ENCODE data around the gene DLG3. TPM values are rescaled to one million over a fixed set of nuclear protein-coding genes. Genes with fewer than 3 reads are reported as not detected.
A peak's percentile ranks its signal among the peaks of the same experiment; 100 is the strongest.

The DLG3 gene
- total RNA-seq, 5 donors from 2014 or later (not counting 1 experiment from before 2014, with no cell fraction given): 6.2 to 14.1 (median 10.3) TPM

GRCh38 chrX:70444946-70445656 is 466 bp downstream of the DLG3 start:
- Histone ChIP-seq H3K9me3 (no peaks in the 10 kb centered on the region), H3K27ac (ENCODE audit: low read length) (no peak overlapping the region), H3K36me3 (ENCODE audit: control insufficient read depth in 2 of 2, extremely low read depth in 1 of 2, insufficient read depth in 1 of 2, low read length in 1 of 2) (no peaks in the 10 kb centered on the region), H3K4me3 (ENCODE audit: control insufficient read depth in 1 of 2, extremely low read depth in 1 of 2, low read length in 1 of 2) (peak overlapping the region; percentile 17 to 32), H3K4me1 (ENCODE audit: control insufficient read depth in 1 of 2, extremely low read depth in 1 of 2, insufficient read depth in 2 of 2, low read length in 2 of 2) (peaks cover 0 to 12% of the 10 kb centered on the region in 2 experiments), H3K27me3 (replicated peaks in 1 of 2; ENCODE audit: control insufficient read depth in 2 of 2, extremely low read depth in 1 of 2, insufficient read depth in 2 of 2, low read length in 1 of 2) (peaks cover 6 to 25% of the 10 kb centered on the region in 2 experiments)
- POLR2A ChIA-PET: interaction anchor here in 1 of 2 donors (1.0 kb wide), 1 partner anchor 10 kb away, joined by 4 read pairs; no protein-coding TSS in a partner anchor
- WGBS (ENCODE audit: insufficient coverage): 9% methylated on average over 22 of the region's 61 CpGs
- H3K27ac Mint-ChIP-seq: no peak overlapping the region
- H3K4me1 Mint-ChIP-seq: peaks cover 0 to 4% (median 0%) of the 10 kb centered on the region in 3 donors
- no peaks in the 10 kb centered on the region for H3K9me3 Mint-ChIP-seq
- peaks cover 35% of the 10 kb centered on the region in 2 donors for H3K27me3 Mint-ChIP-seq
- H3K4me3 Mint-ChIP-seq: peak overlapping the region; percentile 40 to 65 (median 64)
- DNase-seq: no peak
- CTCF ChIA-PET: interaction anchor here in 1 of 2 donors (0.6 kb wide), 2 partner anchors 277 to 315 kb away, joined by 3 read pairs; no protein-coding TSS in a partner anchor
- no peaks in the 10 kb centered on the region for H3K36me3 Mint-ChIP-seq
- ATAC-seq (replicated peaks in 1 of 4): peak; percentile 50 to 58 (median 56)

GRCh38 chrX:70445951-70446350 is 1.3 kb downstream of the DLG3 start:
- Histone ChIP-seq H3K36me3 (ENCODE audit: control insufficient read depth in 2 of 2, extremely low read depth in 1 of 2, insufficient read depth in 1 of 2, low read length in 1 of 2) (no peaks in the 10 kb centered on the region), H3K4me1 (ENCODE audit: control insufficient read depth in 1 of 2, extremely low read depth in 1 of 2, insufficient read depth in 2 of 2, low read length in 2 of 2) (peaks cover 0 to 12% of the 10 kb centered on the region in 2 experiments), H3K9me3 (no peaks in the 10 kb centered on the region), H3K27me3 (replicated peaks in 1 of 2; ENCODE audit: control insufficient read depth in 2 of 2, extremely low read depth in 1 of 2, insufficient read depth in 2 of 2, low read length in 1 of 2) (peaks cover 6 to 25% of the 10 kb centered on the region in 2 experiments), H3K4me3 (ENCODE audit: control insufficient read depth in 1 of 2, extremely low read depth in 1 of 2, low read length in 1 of 2) (no peak overlapping the region), H3K27ac (ENCODE audit: low read length) (no peak overlapping the region)
- Mint-ChIP-seq H3K4me3 (peak overlapping the region in 1 of 3 donors; percentile 13), H3K9me3 (no peaks in the 10 kb centered on the region), H3K4me1 (peaks cover 0 to 4% (median 0%) of the 10 kb centered on the region in 3 donors), H3K27me3 (peaks cover 29 to 31% of the 10 kb centered on the region in 2 donors), H3K27ac (no peak overlapping the region), H3K36me3 (no peaks in the 10 kb centered on the region)
- no peak for ATAC-seq (replicated peaks in 1 of 4)
- no peak for DNase-seq
- WGBS (ENCODE audit: insufficient coverage): 88% methylated on average over 5 of the region's 9 CpGs
- POLR2A ChIA-PET: no interaction called here
- CTCF ChIA-PET: interaction anchor here in 1 of 2 donors (0.7 kb wide), 1 partner anchor 296 kb away, joined by 4 read pairs; no protein-coding TSS in a partner anchor

- Histone ChIP-seq H3K27ac (ENCODE audit: low read length) (no peak overlapping the region), H3K36me3 (ENCODE audit: control insufficient read depth in 2 of 2, extremely low read depth in 1 of 2, insufficient read depth in 1 of 2, low read length in 1 of 2) (no peaks in the 10 kb centered on the region), H3K27me3 (replicated peaks in 1 of 2; ENCODE audit: control insufficient read depth in 2 of 2, extremely low read depth in 1 of 2, insufficient read depth in 2 of 2, low read length in 1 of 2) (peaks cover 6 to 25% of the 10 kb centered on the region in 2 experiments), H3K4me1 (ENCODE audit: control insufficient read depth in 1 of 2, extremely low read depth in 1 of 2, insufficient read depth in 2 of 2, low read length in 2 of 2) (peaks cover 0 to 15% of the 10 kb centered on the region in 2 experiments), H3K9me3 (no peaks in the 10 kb centered on the region), H3K4me3 (ENCODE audit: control insufficient read depth in 1 of 2, extremely low read depth in 1 of 2, low read length in 1 of 2) (no peak overlapping the region)
- H3K27ac Mint-ChIP-seq: no peak overlapping the region
- no peak for ATAC-seq (replicated peaks in 1 of 4)
- WGBS (ENCODE audit: insufficient coverage): 100% methylated on average over 3 of the region's 16 CpGs
- H3K4me1 Mint-ChIP-seq: peaks cover 0 to 4% (median 2%) of the 10 kb centered on the region in 3 donors
- ChIA-PET CTCF (interaction anchor here in 1 of 2 donors (0.5 to 0.8 kb wide), 3 partner anchors 12 to 297 kb away, joined by 3 to 14 read pairs (median 4); no protein-coding TSS in a partner anchor), POLR2A (no interaction called here)
- H3K9me3 Mint-ChIP-seq: no peaks in the 10 kb centered on the region
- H3K36me3 Mint-ChIP-seq: no peaks in the 10 kb centered on the region
- H3K4me3 Mint-ChIP-seq: no peak overlapping the region
- DNase-seq: no peak
- peaks cover 24 to 25% of the 10 kb centered on the region in 2 donors for H3K27me3 Mint-ChIP-seq
These were observed 2.0 kb downstream of the DLG3 start for GRCh38 chrX:70446380-70447350.

GRCh38 chrX:70449457-70449966 is 4.9 kb downstream of the DLG3 start:
- Mint-ChIP-seq H3K9me3 (no peaks in the 10 kb centered on the region), H3K4me1 (peaks cover 23 to 26% (median 25%) of the 10 kb centered on the region in 3 donors)

GRCh38 chrX:70452143-70452733 is 7.6 kb downstream of the DLG3 start:
- Histone ChIP-seq H3K36me3 (ENCODE audit: control insufficient read depth in 2 of 2, extremely low read depth in 1 of 2, insufficient read depth in 1 of 2, low read length in 1 of 2) (no peaks in the 10 kb centered on the region), H3K27me3 (replicated peaks in 1 of 2; ENCODE audit: control insufficient read depth in 2 of 2, extremely low read depth in 1 of 2, insufficient read depth in 2 of 2, low read length in 1 of 2) (peaks cover 0 to 2% of the 10 kb centered on the region in 2 experiments), H3K9me3 (no peaks in the 10 kb centered on the region), H3K4me1 (ENCODE audit: control insufficient read depth in 1 of 2, extremely low read depth in 1 of 2, insufficient read depth in 2 of 2, low read length in 2 of 2) (peaks cover 7 to 47% of the 10 kb centered on the region in 2 experiments), H3K4me3 (ENCODE audit: control insufficient read depth in 1 of 2, extremely low read depth in 1 of 2, low read length in 1 of 2) (peak overlapping the region; percentile 41 to 53), H3K27ac (ENCODE audit: low read length) (peak overlapping the region; percentile 62)
- WGBS (ENCODE audit: insufficient coverage): under 1% methylated on average over 30 of the region's 39 CpGs
- ChIA-PET CTCF (interaction anchor here (1.0 to 1.7 kb wide), 2 partner anchors 19 to 508 kb away, joined by 3 to 9 read pairs; no protein-coding TSS in a partner anchor), POLR2A (no interaction called here)
- DNase-seq: peak in 30 of 35 experiments; percentile 8 to 71 (median 40)
- Mint-ChIP-seq H3K4me3 (peak overlapping the region; percentile 80 to 91 (median 88)), H3K27me3 (peaks cover 0 to 13% of the 10 kb centered on the region in 2 donors), H3K4me1 (peaks cover 34 to 44% (median 43%) of the 10 kb centered on the region in 3 donors), H3K9me3 (no peaks in the 10 kb centered on the region), H3K27ac (peak overlapping the region; percentile 79 to 90), H3K36me3 (no peaks in the 10 kb centered on the region)
- ATAC-seq (replicated peaks in 1 of 4): peak; percentile 34 to 61 (median 55)

More at GRCh38 chrX:70449457-70449966, 4.9 kb downstream of the DLG3 start:
- Histone ChIP-seq H3K4me1 (ENCODE audit: control insufficient read depth in 1 of 2, extremely low read depth in 1 of 2, insufficient read depth in 2 of 2, low read length in 2 of 2) (peaks cover under 1 to 33% of the 10 kb centered on the region in 2 experiments), H3K27ac (ENCODE audit: low read length) (no peak overlapping the region), H3K36me3 (ENCODE audit: control insufficient read depth in 2 of 2, extremely low read depth in 1 of 2, insufficient read depth in 1 of 2, low read length in 1 of 2) (no peaks in the 10 kb centered on the region), H3K27me3 (replicated peaks in 1 of 2; ENCODE audit: control insufficient read depth in 2 of 2, extremely low read depth in 1 of 2, insufficient read depth in 2 of 2, low read length in 1 of 2) (peaks cover 0 to 17% of the 10 kb centered on the region in 2 experiments), H3K9me3 (no peaks in the 10 kb centered on the region), H3K4me3 (ENCODE audit: control insufficient read depth in 1 of 2, extremely low read depth in 1 of 2, low read length in 1 of 2) (no peak overlapping the region)
- ChIA-PET CTCF (no interaction called here), POLR2A (no interaction called here)
- H3K36me3 Mint-ChIP-seq: no peaks in the 10 kb centered on the region
- no peak overlapping the region for H3K27ac Mint-ChIP-seq
- H3K27me3 Mint-ChIP-seq: peaks cover 8 to 16% of the 10 kb centered on the region in 2 donors
- ATAC-seq (replicated peaks in 1 of 4) (no peak), DNase-seq (no peak)
- no peak overlapping the region for H3K4me3 Mint-ChIP-seq
- WGBS (ENCODE audit: insufficient coverage): no CpG with 5 or more reads among the region's 14 CpGs
